ENCODE data around the gene KATNB1.

KATNB1 gene

GRCh38 chr16:57739756-57740422 is 4.3 kb downstream of the KATNB1 start:
- H3K4me1 ChIP-seq (ENCODE audit: insufficient read depth, low read length, severe bottlenecking): peaks cover 11% of the 10 kb centered on the region
- H3K27ac ChIP-seq (ENCODE audit: low read depth, low read length, poor library complexity, severe bottlenecking): no peak overlapping the region
- no peaks in the 10 kb centered on the region for H3K27me3 ChIP-seq (ENCODE audit: insufficient read depth, low read length)
- H3K4me3 ChIP-seq (ENCODE audit: low read depth, low read length, poor library complexity, severe bottlenecking): no peak overlapping the region
- no peaks in the 10 kb centered on the region for H3K9me3 ChIP-seq (ENCODE audit: low read length)
- no peak for TF ChIP-seq CTCF (IDR thresholded peaks at IDR 0.05; ENCODE audit: low read length)
- no peak for TF ChIP-seq EZH2 (IDR thresholded peaks at IDR 0.05; ENCODE audit: borderline replicate concordance, low read length)
- H3K36me3 ChIP-seq (ENCODE audit: insufficient read depth, low read length): peaks cover 12% of the 10 kb centered on the region
- no peaks in the 10 kb centered on the region for H3K79me2 ChIP-seq (ENCODE audit: insufficient read depth, low read length)
- H3K9me2 ChIP-seq (ENCODE audit: low read depth, low read length): no peaks in the 10 kb centered on the region
- no peaks in the 10 kb centered on the region for H3F3A ChIP-seq (ENCODE audit: insufficient read depth, low read length)
- no peak overlapping the region for H3K4me2 ChIP-seq (ENCODE audit: low read length)
- H2AFZ ChIP-seq (ENCODE audit: low read length): no peak overlapping the region
- no peaks in the 10 kb centered on the region for H4K20me1 ChIP-seq (ENCODE audit: insufficient read depth, low read length)
- H3K9ac ChIP-seq (ENCODE audit: low read length): no peak overlapping the region

GRCh38 chr16:57740423-57741071 is 5.0 kb downstream of the KATNB1 start:
- Histone ChIP-seq H3K27me3 (ENCODE audit: insufficient read depth, low read length) (no peaks in the 10 kb centered on the region), H3K4me3 (ENCODE audit: low read depth, low read length, poor library complexity, severe bottlenecking) (no peak overlapping the region), H3K9ac (ENCODE audit: low read length) (no peak overlapping the region), H2AFZ (ENCODE audit: low read length) (no peak overlapping the region), H3K4me2 (ENCODE audit: low read length) (no peak overlapping the region), H3K27ac (ENCODE audit: low read depth, low read length, poor library complexity, severe bottlenecking) (no peak overlapping the region), H3K36me3 (ENCODE audit: insufficient read depth, low read length) (peaks cover 12% of the 10 kb centered on the region), H3K9me2 (ENCODE audit: low read depth, low read length) (no peaks in the 10 kb centered on the region), H3F3A (ENCODE audit: insufficient read depth, low read length) (no peaks in the 10 kb centered on the region), H3K79me2 (ENCODE audit: insufficient read depth, low read length) (no peaks in the 10 kb centered on the region), H3K9me3 (ENCODE audit: low read length) (no peaks in the 10 kb centered on the region), H4K20me1 (ENCODE audit: insufficient read depth, low read length) (no peaks in the 10 kb centered on the region), H3K4me1 (ENCODE audit: insufficient read depth, low read length, severe bottlenecking) (peaks cover 11% of the 10 kb centered on the region)
- no peak for TF ChIP-seq EZH2 (IDR thresholded peaks at IDR 0.05; ENCODE audit: borderline replicate concordance, low read length)
- no peak for TF ChIP-seq CTCF (IDR thresholded peaks at IDR 0.05; ENCODE audit: low read length)

GRCh38 chr16:57741660-57742191 is 6.2 kb downstream of the KATNB1 start:
- no peaks in the 10 kb centered on the region for H3F3A ChIP-seq (ENCODE audit: insufficient read depth, low read length)
- TF ChIP-seq CTCF (IDR thresholded peaks at IDR 0.05; ENCODE audit: low read length): no peak
- TF ChIP-seq EZH2 (IDR thresholded peaks at IDR 0.05; ENCODE audit: borderline replicate concordance, low read length): no peak
- no peaks in the 10 kb centered on the region for H3K79me2 ChIP-seq (ENCODE audit: insufficient read depth, low read length)
- H3K9ac ChIP-seq (ENCODE audit: low read length): no peak overlapping the region
- peaks cover 4% of the 10 kb centered on the region for H3K4me1 ChIP-seq (ENCODE audit: insufficient read depth, low read length, severe bottlenecking)
- no peak overlapping the region for H2AFZ ChIP-seq (ENCODE audit: low read length)
- no peaks in the 10 kb centered on the region for H3K27me3 ChIP-seq (ENCODE audit: insufficient read depth, low read length)
- H3K9me3 ChIP-seq (ENCODE audit: low read length): no peaks in the 10 kb centered on the region
- H3K4me3 ChIP-seq (ENCODE audit: low read depth, low read length, poor library complexity, severe bottlenecking): no peak overlapping the region
- no peaks in the 10 kb centered on the region for H3K9me2 ChIP-seq (ENCODE audit: low read depth, low read length)
- no peak overlapping the region for H3K27ac ChIP-seq (ENCODE audit: low read depth, low read length, poor library complexity, severe bottlenecking)
- peaks cover 12% of the 10 kb centered on the region for H3K36me3 ChIP-seq (ENCODE audit: insufficient read depth, low read length)
- no peak overlapping the region for H3K4me2 ChIP-seq (ENCODE audit: low read length)
- no peaks in the 10 kb centered on the region for H4K20me1 ChIP-seq (ENCODE audit: insufficient read depth, low read length)
